Endothelial cell of umbilical vein (primary cell): ENCODE results near the gene PPP2R5B.

Experiments used
- EZH2 ChIP-seq: IDR thresholded peaks from 2 replicates; pipeline ENCODE4 v1.6.1; 2012; ENCODE audit warnings: borderline replicate concordance, low read depth, mild to moderate bottlenecking, moderate library complexity, low read length, inconsistent platforms; ENCODE audit not compliant: severe bottlenecking
- JUN ChIP-seq: IDR thresholded peaks from 2 replicates; pipeline ENCODE4 v1.6.1; 2011; ENCODE audit warnings: borderline replicate concordance, low read depth; ENCODE audit not compliant: insufficient read length, insufficient read depth
- POLR2A ChIP-seq: IDR thresholded peaks from 2 replicates; pipeline ENCODE4 v1.6.1; 2012; ENCODE audit warnings: low read depth, mild to moderate bottlenecking, control low read depth, low read length
- TF ChIP-seq, protein P1 (sequence below), 2 donors: IDR thresholded peaks; 1 replicate in 1 of 2; 2 replicates in 1 of 2; pipeline ENCODE4 v1.5.1; 2011; ENCODE audit warnings: low read length in 2 of 2, mild to moderate bottlenecking in 2 of 2, moderate library complexity in 2 of 2, control low read depth in 1 of 2, inconsistent platforms in 1 of 2, low read depth in 1 of 2; ENCODE audit not compliant: insufficient read depth in 1 of 2; ENCODE audit errors: extremely low read depth in 1 of 2

DNA sequence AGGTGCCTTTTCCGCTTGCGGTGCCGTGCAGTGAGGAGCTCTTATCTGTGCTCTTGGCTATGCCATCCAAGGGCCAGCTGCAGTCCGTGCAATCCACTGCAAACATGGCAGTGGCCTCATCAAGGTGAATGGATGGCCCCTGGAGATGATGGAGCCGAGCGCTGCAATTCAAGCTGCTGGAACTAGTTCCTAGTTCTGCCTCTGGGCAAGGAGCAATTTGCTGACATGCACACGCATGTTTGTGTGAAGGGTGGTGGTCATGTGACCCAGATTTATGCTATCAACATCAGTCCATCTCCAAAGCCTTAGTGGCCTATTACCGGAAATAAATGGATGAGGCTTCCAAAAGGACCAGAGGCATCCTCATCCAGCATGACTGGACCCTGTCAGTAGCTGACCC is 43.0 kb upstream of the PPP2R5B start:
- TF ChIP-seq POLR2A (no peak), JUN (no peak), EZH2 (no peak)
- TF ChIP-seq, protein P1, sequence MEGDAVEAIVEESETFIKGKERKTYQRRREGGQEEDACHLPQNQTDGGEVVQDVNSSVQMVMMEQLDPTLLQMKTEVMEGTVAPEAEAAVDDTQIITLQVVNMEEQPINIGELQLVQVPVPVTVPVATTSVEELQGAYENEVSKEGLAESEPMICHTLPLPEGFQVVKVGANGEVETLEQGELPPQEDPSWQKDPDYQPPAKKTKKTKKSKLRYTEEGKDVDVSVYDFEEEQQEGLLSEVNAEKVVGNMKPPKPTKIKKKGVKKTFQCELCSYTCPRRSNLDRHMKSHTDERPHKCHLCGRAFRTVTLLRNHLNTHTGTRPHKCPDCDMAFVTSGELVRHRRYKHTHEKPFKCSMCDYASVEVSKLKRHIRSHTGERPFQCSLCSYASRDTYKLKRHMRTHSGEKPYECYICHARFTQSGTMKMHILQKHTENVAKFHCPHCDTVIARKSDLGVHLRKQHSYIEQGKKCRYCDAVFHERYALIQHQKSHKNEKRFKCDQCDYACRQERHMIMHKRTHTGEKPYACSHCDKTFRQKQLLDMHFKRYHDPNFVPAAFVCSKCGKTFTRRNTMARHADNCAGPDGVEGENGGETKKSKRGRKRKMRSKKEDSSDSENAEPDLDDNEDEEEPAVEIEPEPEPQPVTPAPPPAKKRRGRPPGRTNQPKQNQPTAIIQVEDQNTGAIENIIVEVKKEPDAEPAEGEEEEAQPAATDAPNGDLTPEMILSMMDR (IDR thresholded peaks at IDR 0.05; ENCODE audit: extremely low read depth in 1 of 2, insufficient read depth in 1 of 2, low read depth in 1 of 2, low read length in 2 of 2) = no peak
